Motor neuron (in vitro differentiated cells): ENCODE results near the gene ANKRA2. TPM values are rescaled to one million over a fixed set of nuclear protein-coding genes. Genes with fewer than 3 reads are reported as not detected.

Experiments
- ATAC-seq, 8 experiments: fragments of 200-7000 bp; cut with Tn5 transposase; replicated peaks in 6 of 8; 2 replicates each; pipeline ENCODE4 v1.8.0; 2021; ENCODE audit warnings: mild to moderate bottlenecking in 8 of 8, moderate library complexity in 8 of 8
- H3K27ac ChIP-seq, 2 donors: fragments of 250-450 bp; sonication (Bioruptor Pico); 2 replicates each; pipeline ENCODE4 v1.9.0; 2021; ENCODE audit warnings: antibody characterized with exemption in 2 of 2, mild to moderate bottlenecking in 2 of 2, moderate library complexity in 1 of 2
- H3K4me1 ChIP-seq, 2 donors: fragments of 250-450 bp; sonication (Bioruptor Pico); replicated peaks in 1 of 2; 2 replicates each; pipeline ENCODE4 v1.6.1; 2021; ENCODE audit warnings: antibody characterized with exemption in 2 of 2, mild to moderate bottlenecking in 2 of 2, moderate library complexity in 1 of 2
- H3K4me3 ChIP-seq, 5 donors: fragments of 250-450 bp; sonication (Bioruptor Pico); 2 replicates each; pipeline ENCODE4 v1.9.0; 2021; ENCODE audit warnings: antibody characterized with exemption in 5 of 5, mild to moderate bottlenecking in 5 of 5, moderate library complexity in 4 of 5
- WGBS, 10 experiments: fragments of 450-650 bp; shearing (Covaris generic); methylation state at CpG; one replicate each; pipeline ENCODE4 v1.0.0; 2022; 5-methylcytosine and 5-hydroxymethylcytosine counted together
- in situ Hi-C, 9 experiments: fragments of 400-800 bp; cut with MboI; loops; one replicate each; pipeline ENCODE4 v1.15.0; 2021; ENCODE audit warnings: low sequenced_read_pairs in 9 of 9, low pct_unique_long_range_greater_than_20kb in 2 of 9; ENCODE audit not compliant: unreplicated experiment in 9 of 9
- total RNA-seq, 8 experiments: library from RNA; unstranded; fragments of 300-600 nt; gene quantifications; 2 replicates each; pipeline versions ENCODE4 v1.2.3 to v1.2.4, GENCODE V29; 2022

Gene ANKRA2
- total RNA-seq, 8 experiments from 2014 or later = 19.1 to 396 (median 41.5) TPM

DNA sequence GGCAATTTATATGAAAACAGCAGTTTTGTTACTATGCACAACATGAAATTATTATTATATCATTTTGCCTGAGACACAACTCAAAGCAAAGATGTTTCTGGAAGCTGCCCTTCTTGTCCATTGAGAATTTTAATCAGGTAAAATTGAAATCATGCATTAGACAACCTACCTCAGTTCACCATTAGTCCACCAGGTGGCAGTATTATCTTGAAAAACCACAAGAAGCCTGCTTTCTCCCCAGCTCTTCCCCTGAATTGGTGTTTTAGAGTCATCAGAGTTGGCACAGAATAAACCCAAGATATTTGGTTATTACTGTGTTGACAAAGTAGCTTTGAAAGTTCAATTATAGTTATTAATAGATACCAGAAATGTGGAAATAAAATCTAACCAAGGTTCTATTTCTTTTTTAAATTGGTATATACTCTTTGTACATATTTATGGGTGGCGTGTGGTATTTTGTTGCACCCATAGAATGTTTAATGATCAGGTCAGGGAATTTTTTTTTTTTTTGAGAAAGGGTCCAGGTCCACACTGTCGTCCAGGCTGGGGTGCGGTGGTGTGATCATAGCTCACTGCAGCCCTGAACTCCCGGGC, 25.8 kb upstream of the ANKRA2 start:
- H3K4me1 ChIP-seq = no peaks in the 10 kb centered on the region
- peak in 6 of 8 experiments; percentile 47 to 84 (median 63) for ATAC-seq
- no peak overlapping the region for H3K27ac ChIP-seq
- H3K4me3 ChIP-seq = no peak overlapping the region
- in situ Hi-C loops = loop anchor here in 8 of 9 experiments (5.0 to 25.0 kb wide), 5 partner anchors 196 to 1071 kb away; no protein-coding TSS in a partner anchor
- WGBS, 10 experiments = 33 to 100% (median 97%) methylated on average over 1 to 4 of the region's 4 CpGs; no CpG with 5 or more reads in 2 of the 10 experiments

DNA sequence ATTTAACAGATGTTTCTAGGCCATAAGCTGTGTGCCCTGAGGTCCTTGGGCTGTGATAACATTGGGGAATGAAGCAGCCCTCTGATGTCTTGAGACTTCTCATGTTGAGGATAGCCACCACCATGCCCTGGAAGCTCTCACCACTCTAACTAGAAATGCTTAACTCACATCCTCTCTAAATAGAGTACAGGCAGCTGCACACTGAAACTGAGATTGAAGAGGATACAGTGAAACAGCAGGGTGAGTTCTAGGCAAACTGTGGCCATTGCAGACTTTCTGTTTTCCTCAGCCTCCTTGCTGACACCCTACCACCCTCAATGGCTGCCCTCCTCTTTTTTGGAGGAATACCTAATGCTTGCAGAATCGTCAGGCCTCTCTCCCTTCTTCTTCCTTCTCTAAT, 22.5 kb upstream of the ANKRA2 start:
- in situ Hi-C loops = loop anchor here in 6 of 9 experiments (10.0 to 25.0 kb wide), 3 partner anchors 199 to 1074 kb away; no protein-coding TSS in a partner anchor
- 0 to 88% (median 30%) methylated on average over 1 of the region's 1 CpG; no CpG with 5 or more reads in 4 of the 10 experiments for WGBS, 10 experiments
- ATAC-seq = no peak
- Histone ChIP-seq H3K4me3 (no peak overlapping the region), H3K4me1 (no peaks in the 10 kb centered on the region), H3K27ac (no peak overlapping the region)

DNA sequence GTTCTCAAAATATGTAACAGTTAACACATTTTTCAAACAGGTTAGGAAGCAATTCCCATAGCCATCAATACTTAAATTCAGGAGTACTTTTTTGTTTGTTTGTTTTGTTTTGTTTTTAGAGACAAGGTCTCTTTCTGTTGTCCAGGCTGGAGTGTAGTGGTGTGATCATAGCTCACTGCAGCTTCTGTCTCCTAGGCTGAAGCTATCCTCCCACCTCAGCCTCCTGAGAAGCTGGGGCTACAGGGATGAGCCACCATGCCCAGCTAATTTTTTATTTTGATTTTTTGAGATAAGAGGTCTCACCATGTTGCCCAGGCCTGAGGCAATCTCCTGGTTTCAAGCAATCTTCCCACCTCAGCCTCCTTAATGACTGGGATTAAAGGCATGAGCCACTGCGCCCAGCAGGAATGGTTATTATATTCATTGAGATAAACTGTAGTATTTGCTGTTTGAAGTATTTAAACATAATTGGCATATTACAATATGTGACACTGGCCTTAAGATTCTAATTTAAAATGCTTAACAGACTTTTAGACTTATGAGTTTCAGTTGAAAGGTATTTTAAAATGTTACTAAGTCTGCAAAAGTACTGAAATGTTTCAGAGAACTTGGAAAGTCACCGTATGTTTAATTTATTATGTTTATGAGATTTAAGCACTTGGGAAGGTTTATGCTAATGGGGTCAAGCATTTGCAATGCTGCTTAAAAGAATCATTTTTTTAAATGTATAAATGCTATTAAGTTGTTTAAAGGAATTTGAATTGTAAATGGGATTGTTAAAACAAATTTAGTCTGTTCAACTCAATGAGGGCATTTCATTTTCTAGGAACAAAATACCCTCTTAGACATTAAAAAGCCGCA, 17.1 kb upstream of the ANKRA2 start:
- peak in 3 of 8 experiments; percentile 71 to 73 (median 71) for ATAC-seq
- in situ Hi-C loops = loop anchor here in 6 of 9 experiments (5.0 to 25.0 kb wide), 4 partner anchors 205 to 1080 kb away; no protein-coding TSS in a partner anchor
- Histone ChIP-seq H3K4me3 (no peak overlapping the region), H3K27ac (no peak overlapping the region), H3K4me1 (no peaks in the 10 kb centered on the region)
- WGBS, 10 experiments = 0 to 100% (median 72%) methylated on average over 1 to 3 of the region's 3 CpGs

DNA sequence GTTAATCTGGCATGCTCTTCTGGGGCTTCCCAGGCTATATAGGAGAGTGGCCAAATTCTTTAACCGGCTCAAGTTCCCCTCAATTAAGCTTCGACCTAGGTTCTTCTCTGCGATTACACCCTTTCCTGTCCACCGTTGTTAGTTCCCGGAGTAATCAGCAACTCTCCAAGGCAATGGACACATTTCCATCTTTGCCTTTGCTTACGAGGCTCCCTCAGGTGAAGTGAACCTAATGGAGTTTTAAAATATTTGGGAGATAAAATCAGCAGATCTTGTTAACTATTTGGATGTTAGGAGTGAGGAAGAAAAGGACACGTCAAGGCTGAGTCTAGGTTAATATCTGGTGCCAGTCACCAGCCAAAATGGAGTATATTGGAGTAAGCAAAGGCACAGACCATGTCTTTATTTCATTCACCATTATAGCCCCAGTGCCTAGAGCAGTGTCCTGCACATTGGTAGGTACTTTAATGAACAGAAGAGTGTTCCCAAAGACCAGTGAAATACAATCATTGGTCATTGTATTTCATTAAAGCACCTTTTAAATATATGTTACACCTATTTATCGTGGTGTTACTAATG, 619 bp upstream of the ANKRA2 start:
- in situ Hi-C loops = no loop called here
- Histone ChIP-seq H3K27ac (peak overlapping the region; percentile 71 to 87), H3K4me1 (peaks cover 9 to 21% of the 10 kb centered on the region in 2 donors), H3K4me3 (peak overlapping the region; percentile 48 to 76 (median 69))
- peak in 1 of 8 experiments; percentile 35 for ATAC-seq
- WGBS, 10 experiments = 0 to 88% (median 8%) methylated on average over 1 to 7 of the region's 8 CpGs

DNA sequence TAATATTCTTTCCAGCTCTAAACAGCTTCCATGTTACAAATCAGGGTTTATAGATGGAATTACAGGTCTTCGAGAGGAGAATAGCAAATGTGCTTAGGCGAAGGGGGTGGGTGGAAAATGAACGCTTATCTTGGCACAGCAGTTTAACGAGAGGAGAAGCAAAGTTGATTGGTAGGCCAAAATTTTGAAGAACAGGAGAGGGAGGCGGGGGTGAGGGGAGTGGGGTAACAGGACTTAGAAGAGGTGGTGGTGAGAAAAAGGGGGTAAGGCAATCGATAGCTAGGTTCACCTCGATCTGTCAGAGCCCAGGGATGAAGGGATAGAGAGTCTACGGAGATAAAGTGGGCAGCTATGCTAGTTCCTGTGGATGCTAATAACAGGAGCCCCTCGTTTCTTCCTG, 764 bp downstream of the ANKRA2 start:
- 0 to 7% (median 0%) methylated on average over 2 to 9 of the region's 9 CpGs; no CpG with 5 or more reads in 4 of the 10 experiments for WGBS, 10 experiments
- Histone ChIP-seq H3K4me1 (peaks cover 9 to 21% of the 10 kb centered on the region in 2 donors), H3K4me3 (peak overlapping the region; percentile 48 to 76 (median 69)), H3K27ac (peak overlapping the region; percentile 71 to 87)
- in situ Hi-C loops = no loop called here
- peak in 3 of 8 experiments; percentile 0 to 1 (median 1) for ATAC-seq

DNA sequence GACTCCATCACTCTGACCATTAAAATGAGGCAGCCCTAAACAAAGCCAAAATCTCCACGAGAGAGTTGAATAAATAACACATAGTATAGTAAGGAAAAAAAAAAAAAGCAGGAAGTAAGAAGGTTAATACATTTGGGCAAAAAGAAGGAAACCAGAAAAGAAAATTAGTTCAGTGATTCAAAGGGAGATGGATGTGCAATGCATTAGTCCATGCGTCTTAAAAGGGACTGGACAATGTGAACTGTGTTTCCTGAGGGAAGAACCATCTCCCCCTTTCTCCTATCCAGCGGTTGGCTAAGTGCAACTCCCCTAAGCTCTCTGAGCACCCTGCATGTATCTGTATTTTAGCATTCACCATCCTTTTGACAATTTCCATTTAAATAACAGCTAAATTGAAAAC, 1.4 kb downstream of the ANKRA2 start:
- in situ Hi-C loops = no loop called here

DNA sequence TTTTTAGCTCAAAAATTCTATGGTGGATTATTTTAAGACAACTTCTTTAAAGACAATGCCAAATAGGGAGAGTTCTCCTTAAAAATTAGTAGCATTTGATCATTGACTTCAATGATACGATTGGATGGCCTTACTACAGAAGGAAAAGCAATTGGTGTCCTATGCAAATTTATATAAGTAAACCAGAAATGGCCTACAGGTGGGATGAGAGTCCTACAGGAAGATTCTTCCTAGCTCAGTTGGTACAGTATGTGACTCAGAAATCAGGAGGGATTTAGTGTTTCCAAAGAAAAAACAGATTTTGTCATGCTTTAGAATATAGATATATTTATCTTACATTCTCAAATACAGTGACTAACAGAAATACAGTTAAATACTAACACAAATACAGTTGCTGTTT, 6.5 kb downstream of the ANKRA2 start:
- H3K4me1 ChIP-seq = peaks cover 2 to 7% of the 10 kb centered on the region in 2 donors
- in situ Hi-C loops = no loop called here
- WGBS, 10 experiments = 67 to 100% (median 95%) methylated on average over 1 of the region's 1 CpG; no CpG with 5 or more reads in 2 of the 10 experiments
- no peak overlapping the region for H3K27ac ChIP-seq
- ATAC-seq = no peak
- no peak overlapping the region for H3K4me3 ChIP-seq

More for the DNA sequence above, 1.4 kb downstream of the ANKRA2 start:
- ATAC-seq = no peak
- Histone ChIP-seq H3K4me1 (peaks cover 9 to 21% of the 10 kb centered on the region in 2 donors), H3K27ac (no peak overlapping the region), H3K4me3 (peak overlapping the region; percentile 48 to 76 (median 69))
- 3 to 67% (median 27%) methylated on average over 1 to 3 of the region's 3 CpGs for WGBS, 10 experiments

DNA sequence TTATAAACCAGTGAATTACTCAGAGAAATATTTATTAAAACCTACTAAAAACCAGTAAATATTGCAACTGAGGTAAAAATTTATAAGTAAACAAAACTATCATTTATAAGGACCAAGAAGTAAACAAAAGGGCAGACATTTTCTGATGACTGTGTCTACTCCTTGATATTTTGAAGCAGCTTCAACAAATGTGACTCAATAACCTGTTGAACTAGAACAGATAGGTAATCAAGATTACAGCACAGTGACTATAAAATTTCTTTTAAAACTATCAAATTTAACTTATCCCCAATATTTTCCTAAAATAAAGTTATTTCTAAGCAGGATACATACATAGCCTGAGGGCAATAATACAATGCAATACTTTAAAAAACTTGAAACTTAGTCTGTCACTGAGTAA, 12.8 kb downstream of the ANKRA2 start:
- in situ Hi-C loops = no loop called here
- Histone ChIP-seq H3K4me1 (no peaks in the 10 kb centered on the region), H3K4me3 (no peak overlapping the region), H3K27ac (no peak overlapping the region)
- ATAC-seq = no peak

DNA sequence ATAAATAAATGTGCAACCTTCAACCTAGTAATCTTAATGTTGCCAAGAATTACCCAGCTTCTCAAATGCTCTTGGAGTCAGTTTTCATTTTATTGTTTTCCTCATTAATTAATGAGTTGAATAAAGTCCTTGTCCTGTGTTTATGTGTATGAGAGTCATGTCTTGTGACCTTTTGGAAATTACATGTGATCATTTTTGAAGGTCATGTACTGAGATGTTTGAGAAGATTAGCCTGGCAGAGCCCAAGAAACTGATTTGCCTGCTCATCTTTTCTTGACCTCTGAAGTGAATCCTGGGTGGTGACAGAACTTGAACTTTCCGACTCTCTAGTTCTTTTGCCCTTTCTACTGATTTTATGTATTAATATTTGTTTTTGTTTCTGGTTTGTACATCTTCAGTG, 15.4 kb downstream of the ANKRA2 start:
- no peak overlapping the region for H3K4me3 ChIP-seq
- WGBS, 10 experiments = 60 to 100% (median 100%) methylated on average over 1 of the region's 1 CpG; no CpG with 5 or more reads in 1 of the 10 experiments
- H3K4me1 ChIP-seq = no peaks in the 10 kb centered on the region
- peak in 1 of 8 experiments; percentile 3 for ATAC-seq
- in situ Hi-C loops = no loop called here
- no peak overlapping the region for H3K27ac ChIP-seq

DNA sequence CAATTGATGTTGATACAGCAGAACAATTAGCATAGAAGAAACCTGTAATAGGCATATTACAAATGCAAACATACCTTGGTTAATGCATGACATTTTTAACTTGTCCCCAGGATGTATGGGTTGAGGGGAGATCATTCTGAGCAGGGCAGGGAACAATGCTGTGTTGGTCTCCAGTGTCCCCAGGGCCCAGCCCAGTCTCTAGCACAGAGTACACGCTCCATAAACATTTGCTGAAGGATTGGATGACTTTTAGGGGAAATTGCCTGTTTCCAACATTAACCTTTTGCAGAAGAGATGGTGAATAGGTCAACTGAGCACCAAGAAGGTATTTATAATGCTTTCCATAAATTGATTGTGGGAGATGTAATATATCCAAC, 20.0 kb downstream of the ANKRA2 start:
- Histone ChIP-seq H3K4me3 (no peak overlapping the region), H3K4me1 (peaks cover 6 to 8% of the 10 kb centered on the region in 2 donors), H3K27ac (no peak overlapping the region)
- in situ Hi-C loops = loop anchor here in 1 of 9 experiments (25.0 kb wide), 1 partner anchor 458 kb away; no protein-coding TSS in a partner anchor
- ATAC-seq = no peak
- WGBS, 10 experiments = 50 to 100% (median 83%) methylated on average over 1 of the region's 1 CpG; no CpG with 5 or more reads in 5 of the 10 experiments

DNA sequence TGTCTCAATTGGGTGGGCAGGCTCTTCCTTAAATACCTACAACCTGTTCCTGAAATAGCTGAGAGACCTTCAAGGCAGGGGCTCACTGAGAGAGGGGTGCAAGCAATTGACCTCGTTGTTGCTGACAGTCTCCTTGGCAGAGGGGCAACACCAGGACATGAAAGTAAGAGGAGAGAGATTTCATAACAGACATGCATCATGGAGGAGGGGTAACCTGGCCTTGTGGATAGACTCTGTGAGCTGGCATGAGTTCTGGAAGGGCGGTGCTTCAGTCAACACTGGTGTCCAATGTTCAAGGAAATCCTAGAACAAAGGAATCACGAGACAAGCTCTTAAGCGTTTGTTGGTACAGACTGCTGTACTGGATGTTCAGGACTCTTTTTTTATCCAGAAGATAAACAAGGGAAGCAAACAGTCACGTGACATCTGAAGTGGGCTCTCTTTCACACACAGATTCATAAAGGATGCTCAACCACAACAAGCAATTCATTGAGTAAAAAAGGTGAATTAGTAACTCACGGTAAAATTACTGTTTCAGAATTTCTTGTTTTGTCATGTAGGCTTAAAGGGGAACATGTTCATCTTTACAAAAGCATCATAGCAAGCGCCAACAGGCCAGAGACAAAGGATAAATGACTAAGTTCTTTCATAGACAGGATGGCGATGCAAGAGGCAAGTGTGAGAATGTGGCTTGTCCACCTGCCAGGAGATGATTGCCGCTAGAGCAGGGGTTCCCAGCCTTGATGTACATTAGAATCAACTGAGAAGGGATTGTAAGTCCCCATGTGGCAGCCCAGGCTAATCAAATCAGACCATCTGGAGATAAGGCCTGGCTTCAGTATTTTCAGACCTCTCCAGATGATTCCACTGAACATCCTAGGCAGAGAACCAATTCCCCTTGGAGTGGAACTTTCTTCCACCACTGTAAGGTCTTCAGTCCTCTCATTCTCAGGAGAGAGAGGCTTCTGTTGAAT, 20.7 kb downstream of the ANKRA2 start:
- no peak overlapping the region for H3K4me3 ChIP-seq
- WGBS, 10 experiments = 67 to 100% (median 91%) methylated on average over 1 to 9 of the region's 9 CpGs
- peaks cover 6 to 8% of the 10 kb centered on the region in 2 donors for H3K4me1 ChIP-seq
- in situ Hi-C loops = loop anchor here in 1 of 9 experiments (25.0 kb wide), 1 partner anchor 457 kb away; no protein-coding TSS in a partner anchor
- ATAC-seq = peak in 3 of 8 experiments; percentile 26 to 78 (median 75)
- H3K27ac ChIP-seq = no peak overlapping the region

DNA sequence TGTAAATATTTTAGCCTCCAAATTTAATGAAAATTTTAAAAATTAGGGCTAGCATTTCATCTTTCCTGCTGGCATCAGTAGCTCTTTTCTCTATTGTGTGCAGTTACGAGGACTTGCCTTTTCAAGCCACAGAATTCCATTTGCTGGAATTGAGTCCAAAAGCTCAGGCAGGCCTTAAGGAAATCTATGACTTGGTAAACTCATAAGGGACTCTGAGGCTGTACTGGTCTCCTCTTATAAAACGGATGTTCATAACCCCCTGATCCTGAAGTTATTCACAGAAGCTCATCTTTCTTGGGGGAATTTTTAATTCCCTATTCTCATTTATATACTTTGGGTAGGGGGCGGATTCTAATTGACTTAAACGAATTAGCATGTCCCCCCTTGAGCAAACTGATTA, 23.4 kb downstream of the ANKRA2 start:
- in situ Hi-C loops = loop anchor here in 1 of 9 experiments (25.0 kb wide), 1 partner anchor 455 kb away; no protein-coding TSS in a partner anchor
- WGBS, 10 experiments = 0 to 79% (median 55%) methylated on average over 1 to 4 of the region's 4 CpGs; no CpG with 5 or more reads in 1 of the 10 experiments
- peak in 3 of 8 experiments; percentile 29 to 55 (median 42) for ATAC-seq
- no peak overlapping the region for H3K4me3 ChIP-seq
- peaks cover 6 to 8% of the 10 kb centered on the region in 2 donors for H3K4me1 ChIP-seq
- no peak overlapping the region for H3K27ac ChIP-seq
